ENCODE measurements around the gene OXCT2.

- TF ChIP-seq EZH2 (IDR thresholded peaks at IDR 0.05; ENCODE audit: insufficient read depth, poor library complexity, severe bottlenecking) (no peak), EZH2phosphoT487 (IDR thresholded peaks at IDR 0.05; ENCODE audit: insufficient read depth, low read depth) (no peak)
Observed at GRCh38 chr1:39779821-39780220, 8.7 kb upstream of the OXCT2 start.
